Cardiac septum (tissue), 1 donor: Measurements from ENCODE around the gene ETV1. TPM values are rescaled to one million over a fixed set of nuclear protein-coding genes. Genes with fewer than 3 reads are reported as not detected.
A peak's percentile ranks its signal among the peaks of the same experiment; 100 is the strongest.

Source experiments
- DNase-seq: peaks from one replicate; pipeline ENCODE4 v3.0.0-alpha.2; 2020; ENCODE audit warnings: low spot score
- intact Hi-C: fragments of 100-400 bp; cut with DNase I; formaldehyde crosslinking; loops from one replicate; pipeline ENCODE4 v1.14.0; 2022
- long read RNA-seq: library from polyadenylated mRNA; unstranded; transcript quantifications from one replicate; pipeline ENCODE4 v2.0.0, GENCODE V29; 2021
- total RNA-seq: library from RNA; stranded (reverse); fragmentation: NEBNext Ultra II Directional; extraction: Animal tissue kit (Norgen Biotek cat#: 25700); gene quantifications from one replicate; pipeline ENCODE4 v1.2.1, GENCODE V29; 2021
- donor health status: DM: no; HTN: no; CAD: no.

The ETV1 gene
- 165 TPM for total RNA-seq
- long read RNA-seq, full-length matches to known transcripts: 35 of 98 reads
- long read RNA-seq, partial matches to known transcripts: 35 of 98 reads
- long read RNA-seq, other reads (novel, unspliced or antisense): 28 of 98 reads

- peak; percentile 80 for DNase-seq
- intact Hi-C loops: no loop called here
Observed at GRCh38 chr7:13989126-13989948, at the start of gene ETV1. Gene ETV1 (minus strand): TSS chr7:13989666. CDS start chr7:13989052, 614 bp downstream.

DNA sequence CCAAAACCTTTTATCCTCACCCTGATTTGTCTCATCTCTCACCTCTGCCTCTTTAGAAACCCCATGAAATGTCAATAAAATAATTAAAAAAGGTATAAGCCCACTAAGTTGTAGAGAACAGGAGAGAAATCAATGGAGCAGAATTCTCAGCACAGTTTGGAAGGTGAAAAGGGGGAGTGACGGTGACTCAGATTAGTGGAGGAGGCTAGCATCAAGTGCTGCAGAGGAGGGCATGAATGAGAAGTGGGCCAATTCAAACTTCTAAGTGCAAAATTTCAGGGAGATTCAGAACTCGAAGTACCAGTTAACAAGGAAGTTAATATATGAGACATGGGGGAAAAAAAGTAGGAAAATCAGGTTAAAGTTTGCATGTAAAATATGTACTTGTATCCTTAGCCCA is 34.9 kb upstream of the ETV1 start:
- intact Hi-C loops: no loop called here
- DNase-seq: no peak

DNA sequence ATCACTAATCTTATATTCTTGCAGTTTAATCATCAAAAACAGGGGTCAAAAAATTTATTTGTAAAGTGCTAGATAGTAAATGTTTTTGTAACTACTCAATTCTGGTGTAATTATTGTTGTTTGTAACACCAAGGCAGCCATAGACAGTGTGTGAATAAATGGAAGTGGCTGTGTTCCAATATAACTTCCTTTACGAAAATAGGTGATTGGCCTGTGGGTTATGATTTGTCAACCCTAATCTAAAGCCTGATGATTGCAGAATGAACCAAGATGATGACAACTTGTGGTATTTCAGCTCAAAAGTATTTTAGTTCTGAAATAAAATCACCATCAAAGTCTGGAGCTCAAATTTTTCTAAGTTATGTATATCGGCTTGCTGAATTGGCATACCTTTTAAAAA is 34.4 kb upstream of the ETV1 start:
- intact Hi-C loops: no loop called here
- no peak for DNase-seq

DNA sequence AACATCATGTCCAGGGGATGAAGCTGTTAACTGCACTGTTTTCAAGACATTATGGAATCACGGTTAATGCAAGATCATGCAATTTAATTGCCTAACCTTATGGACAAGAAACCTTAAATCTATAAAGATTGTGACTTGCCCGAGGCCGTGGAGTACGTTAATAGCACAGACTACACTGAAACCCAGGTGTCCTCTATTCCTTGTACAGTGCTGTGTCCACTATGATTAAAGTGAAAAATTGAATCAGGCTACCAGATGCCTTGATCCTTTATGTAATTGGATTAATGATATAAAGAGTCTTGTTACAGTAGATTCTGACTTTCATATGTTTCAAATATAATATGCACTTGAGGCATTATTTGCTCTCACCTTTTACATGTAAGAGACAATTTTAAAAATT is 33.9 kb upstream of the ETV1 start:
- no peak for DNase-seq
- intact Hi-C loops: no loop called here

DNA sequence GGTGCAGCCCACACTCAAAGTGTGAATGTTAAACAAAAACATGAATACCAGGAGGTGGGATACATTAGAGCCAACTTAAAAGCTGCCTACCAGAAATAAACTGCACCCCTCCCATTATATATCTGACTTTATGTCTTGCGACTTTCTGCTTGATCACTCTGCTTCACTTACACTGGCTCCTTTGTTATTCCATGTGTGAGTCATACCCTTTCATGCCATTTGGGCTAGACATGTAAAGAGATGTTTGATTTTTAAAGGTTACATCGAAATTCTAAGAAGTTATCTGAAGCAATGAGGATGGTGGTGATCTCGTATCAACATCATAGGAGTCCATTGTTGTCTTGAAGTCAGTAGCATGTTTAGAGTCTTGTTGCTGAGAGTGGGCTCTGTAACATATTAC is 31.6 kb upstream of the ETV1 start:
- DNase-seq: no peak
- intact Hi-C loops: no loop called here

DNA sequence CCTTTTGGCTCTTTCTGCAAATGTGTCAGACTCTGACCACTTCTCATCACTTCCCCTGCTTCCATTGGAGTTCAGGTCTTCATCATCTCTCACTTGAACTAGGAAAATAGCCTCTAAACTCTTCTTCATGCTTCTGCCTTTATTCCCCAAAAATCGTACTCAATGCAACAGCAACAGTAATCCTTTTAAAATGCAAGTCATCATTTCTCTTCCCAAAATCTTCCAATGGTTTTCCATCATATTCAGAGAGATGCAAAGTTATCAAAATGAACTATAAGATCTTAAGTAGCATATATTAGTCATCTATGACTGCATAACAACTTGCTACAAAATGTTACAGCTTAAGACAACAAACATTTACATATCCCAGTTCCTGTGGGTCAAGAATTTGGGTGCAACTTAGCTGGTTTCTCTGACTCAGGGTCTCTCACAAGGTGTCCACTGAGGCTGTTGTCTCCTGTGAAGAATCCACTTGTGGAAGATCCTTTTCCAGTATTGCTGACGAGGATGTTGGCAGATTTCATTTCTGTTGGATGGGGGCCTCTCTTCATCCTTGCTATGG is 31.0 kb upstream of the ETV1 start:
- no peak for DNase-seq

DNA sequence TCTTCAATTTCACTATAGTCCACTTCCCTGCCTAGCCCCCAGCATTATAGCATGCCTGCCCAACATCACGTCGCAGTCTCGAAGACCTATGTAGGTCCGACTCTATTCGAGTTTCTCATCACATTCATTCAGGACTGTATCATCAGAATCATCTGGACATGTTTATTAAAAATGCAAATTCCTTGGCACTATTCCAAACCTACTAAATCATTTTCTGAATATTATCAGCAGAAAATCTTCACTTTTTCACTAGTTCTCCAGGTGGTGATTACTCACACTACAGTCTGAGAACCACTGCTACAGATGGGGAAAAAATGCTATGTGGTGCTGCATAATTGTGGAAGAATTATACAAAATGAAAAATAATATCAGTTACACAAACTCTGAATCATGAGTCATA is 29.3 kb upstream of the ETV1 start:
- intact Hi-C loops: no loop called here
- no peak for DNase-seq

More for the DNA sequence above, 31.0 kb upstream of the ETV1 start:
- intact Hi-C loops: no loop called here

- intact Hi-C loops: no loop called here
- no peak for DNase-seq
Observed at GRCh38 chr7:14016950-14017349, 27.5 kb upstream of the ETV1 start.

GRCh38 chr7:14013898-14014297 is 24.4 kb upstream of the ETV1 start:
- DNase-seq: no peak
- intact Hi-C loops: no loop called here

DNA sequence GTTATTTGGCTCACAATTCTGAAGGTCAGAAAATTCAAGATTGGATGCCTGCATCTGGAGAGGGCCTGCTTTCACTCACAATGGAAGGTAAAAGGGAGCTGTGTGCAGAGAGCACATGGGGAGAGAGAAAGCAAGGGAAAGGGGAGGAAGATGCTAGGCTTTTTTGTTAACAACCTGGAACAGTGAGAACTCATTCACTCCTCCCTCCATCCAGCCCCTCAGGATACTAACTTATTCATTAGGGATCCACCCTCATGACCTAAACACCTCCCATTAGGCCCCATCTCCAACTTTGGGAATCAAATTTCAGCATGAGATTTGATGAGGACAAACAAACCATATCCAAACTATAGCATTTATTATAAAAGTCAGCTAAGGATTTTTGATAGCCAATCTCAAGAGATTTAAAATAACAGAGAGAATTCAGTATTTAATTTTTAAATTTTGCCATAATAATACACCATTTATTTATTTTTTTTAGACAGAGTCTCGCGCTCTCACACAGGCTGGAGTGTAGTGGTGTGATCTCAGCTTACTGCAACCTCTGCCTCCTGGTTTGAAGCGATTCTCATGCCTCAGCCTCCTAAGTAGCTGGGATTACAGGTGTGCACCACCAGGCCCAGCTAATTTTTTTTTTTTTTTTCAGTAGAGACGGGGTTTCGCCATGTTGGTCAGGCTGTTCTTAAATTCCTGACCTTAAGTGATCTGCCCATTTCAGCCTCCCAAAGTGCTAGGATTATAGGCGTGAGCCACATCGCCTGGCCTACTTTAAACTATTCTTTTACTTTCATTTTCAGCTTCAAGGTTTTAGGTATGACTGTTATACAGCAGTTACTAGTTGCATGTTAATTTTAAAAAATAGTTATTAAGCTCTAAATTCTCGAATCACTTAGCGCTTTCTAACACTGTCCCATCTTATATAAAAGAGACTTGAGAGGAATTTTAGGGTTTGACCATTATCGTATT is 20.3 kb upstream of the ETV1 start:
- intact Hi-C loops: no loop called here
- DNase-seq: no peak

GRCh38 chr7:14001139-14001538 is 11.7 kb upstream of the ETV1 start:
- intact Hi-C loops: no loop called here
- no peak for DNase-seq

- DNase-seq: no peak
- intact Hi-C loops: no loop called here
Observed at GRCh38 chr7:14000247-14000646, 10.8 kb upstream of the ETV1 start.

GRCh38 chr7:13998866-13999265 is 9.4 kb upstream of the ETV1 start:
- DNase-seq: no peak
- intact Hi-C loops: no loop called here

DNA sequence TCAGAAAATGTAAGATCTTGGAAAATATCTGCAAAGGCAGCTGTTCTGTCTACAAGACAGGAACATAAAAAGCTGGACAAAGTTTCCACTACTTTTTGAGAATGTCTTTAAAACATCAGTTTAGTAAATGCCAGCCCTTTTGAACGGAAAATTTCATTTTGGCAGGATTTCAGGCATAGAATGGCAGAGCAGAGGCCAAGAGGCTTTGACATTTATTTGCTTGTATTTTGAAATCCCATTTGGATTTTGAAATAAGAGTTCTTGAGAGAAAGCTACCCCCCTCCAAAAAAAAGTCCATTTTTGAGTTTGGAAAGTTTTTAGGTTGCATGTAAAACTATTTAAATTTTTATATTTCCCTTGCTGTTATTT is 3.1 kb upstream of the ETV1 start:
- intact Hi-C loops: loop anchor here (5.0 kb wide), 1 partner anchor 215 kb away; no protein-coding TSS in a partner anchor
- DNase-seq: no peak

- DNase-seq: no peak
- intact Hi-C loops: loop anchor here (2.0 to 5.0 kb wide), 2 partner anchors 215 to 465 kb away; no protein-coding TSS in a partner anchor
Observed at GRCh38 chr7:13991791-13992595, 2.5 kb upstream of the ETV1 start.

GRCh38 chr7:13990984-13991790 is 1.7 kb upstream of the ETV1 start:
- DNase-seq: peak; percentile 97
- intact Hi-C loops: loop anchor here (2.0 to 5.0 kb wide), 2 partner anchors 216 to 466 kb away; no protein-coding TSS in a partner anchor

DNA sequence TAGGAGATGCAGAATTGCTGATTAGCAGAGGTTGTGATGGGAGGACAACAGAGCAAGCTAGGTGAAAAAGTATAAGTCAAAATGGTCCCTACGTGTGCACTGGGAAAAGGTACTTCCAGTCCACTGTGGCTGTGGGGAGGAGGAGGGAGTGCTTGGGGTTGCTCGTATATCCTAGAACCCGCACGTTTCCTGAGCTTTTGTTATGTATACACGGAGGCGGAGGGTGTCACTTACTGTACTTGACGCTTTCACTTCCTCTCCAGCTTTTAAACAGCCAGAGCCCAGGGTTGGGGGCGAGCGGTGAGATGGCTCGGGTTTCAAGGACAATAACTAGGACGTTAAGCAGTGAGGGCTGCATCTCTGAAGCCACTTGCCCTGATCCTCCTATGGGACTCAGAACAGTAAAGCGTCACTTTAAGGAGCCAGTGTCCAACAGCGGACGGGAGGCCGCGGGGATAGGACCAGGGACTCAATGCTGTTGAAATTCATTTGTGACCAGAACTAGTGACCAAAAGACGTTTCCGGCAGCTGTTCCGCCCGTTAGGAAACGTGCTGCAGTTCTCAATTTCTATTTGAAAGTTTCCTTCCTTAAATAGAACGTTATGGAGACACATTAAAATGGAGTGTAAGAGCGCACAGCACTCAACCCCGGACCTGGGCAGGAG is 985 bp upstream of the ETV1 start:
- intact Hi-C loops: loop anchor here (2.0 to 5.0 kb wide), 2 partner anchors 217 to 466 kb away; no protein-coding TSS in a partner anchor

DNA sequence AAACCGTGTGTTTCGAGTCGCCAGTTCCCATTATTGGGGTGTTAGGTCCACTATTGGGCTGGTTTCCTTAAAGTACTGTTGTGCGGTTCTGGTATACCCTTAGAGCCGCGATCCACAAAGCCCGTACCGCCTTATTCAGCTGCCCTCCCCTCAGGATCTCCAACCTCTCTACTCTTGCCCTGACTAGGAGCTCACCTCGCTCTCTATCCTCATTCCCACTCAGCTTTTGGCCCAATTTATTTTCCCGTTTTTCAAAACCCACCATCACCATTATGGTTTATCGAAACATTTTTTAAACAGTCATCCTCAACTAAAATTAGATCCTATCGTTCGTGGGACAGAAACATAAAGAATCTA is 461 bp upstream of the ETV1 start:
- intact Hi-C loops: loop anchor here (2.0 to 5.0 kb wide), 2 partner anchors 217 to 467 kb away; no protein-coding TSS in a partner anchor
- DNase-seq: no peak

More for the DNA sequence above, 985 bp upstream of the ETV1 start:
- peak; percentile 77 for DNase-seq
